Vagina (tissue), 2 donors: Measurements from ENCODE around the gene CDKN2AIPNL. TPM values are rescaled to one million over a fixed set of nuclear protein-coding genes. Genes with fewer than 3 reads are reported as not detected.

Source experiments
- DNase-seq, 2 donors: peaks; one replicate each; pipeline ENCODE4 v3.0.0-alpha.2; 2017; ENCODE audit errors: extremely low spot score in 2 of 2
- H3K27ac ChIP-seq: fragments of 200-600 bp; sonication (generic); one replicate; pipeline ENCODE4 v1.5.1; 2019
- H3K27me3 ChIP-seq: fragments of 200-600 bp; sonication (generic); one replicate; pipeline ENCODE4 v1.5.1; 2019
- H3K36me3 ChIP-seq, 2 donors: fragments of 200-600 bp; sonication (generic); one replicate each; pipeline ENCODE4 v1.5.1; 2017 to 2019
- H3K4me1 ChIP-seq: fragments of 200-600 bp; sonication (generic); one replicate; pipeline ENCODE4 v1.5.1; 2019
- H3K4me3 ChIP-seq, 2 donors: fragments of 200-600 bp; sonication (generic); 1 replicate in 1 of 2; 2 replicates in 1 of 2; pipeline ENCODE4 v1.5.1; 2016 to 2019
- H3K9me3 ChIP-seq: fragments of 200-600 bp; sonication (generic); one replicate; pipeline ENCODE4 v1.5.1; 2019
- CTCF ChIP-seq, 3 experiments: fragments of 450-650 bp in 2 of 3; fragments of 200-600 bp in 1 of 3; sonication (generic) in 1 of 3; IDR thresholded peaks; one replicate each; pipeline ENCODE4 v1.5.1; 2017 to 2019; ENCODE audit warnings: antibody characterized with exemption in 3 of 3, mild to moderate bottlenecking in 2 of 3, moderate library complexity in 2 of 3
- POLR2A ChIP-seq, 2 donors: fragments of 450-650 bp; IDR thresholded peaks; one replicate each; pipeline ENCODE4 v1.6.1; 2017; ENCODE audit warnings: antibody characterized with exemption in 2 of 2, mild to moderate bottlenecking in 2 of 2, moderate library complexity in 2 of 2
- POLR2AphosphoS5 ChIP-seq, 2 donors: sonication (generic); formaldehyde crosslinking; IDR thresholded peaks; one replicate each; pipeline ENCODE4 v1.9.0; 2017; ENCODE audit warnings: antibody characterized with exemption in 2 of 2, mild to moderate bottlenecking in 2 of 2, low read depth in 1 of 2; ENCODE audit not compliant: insufficient read depth in 1 of 2
- intact Hi-C: fragments of 100-400 bp; cut with DNase I; formaldehyde crosslinking; loops from one replicate; pipeline ENCODE4 v1.15.1; 2023
- total RNA-seq: library from RNA; depleted of rRNA; stranded (reverse); fragments of >200 nt; gene quantifications from one replicate; pipeline ENCODE4 v1.2.3, GENCODE V29; 2016

The CDKN2AIPNL gene
- total RNA-seq, 1 donor from 2014 or later, result 18.4 TPM

DNA sequence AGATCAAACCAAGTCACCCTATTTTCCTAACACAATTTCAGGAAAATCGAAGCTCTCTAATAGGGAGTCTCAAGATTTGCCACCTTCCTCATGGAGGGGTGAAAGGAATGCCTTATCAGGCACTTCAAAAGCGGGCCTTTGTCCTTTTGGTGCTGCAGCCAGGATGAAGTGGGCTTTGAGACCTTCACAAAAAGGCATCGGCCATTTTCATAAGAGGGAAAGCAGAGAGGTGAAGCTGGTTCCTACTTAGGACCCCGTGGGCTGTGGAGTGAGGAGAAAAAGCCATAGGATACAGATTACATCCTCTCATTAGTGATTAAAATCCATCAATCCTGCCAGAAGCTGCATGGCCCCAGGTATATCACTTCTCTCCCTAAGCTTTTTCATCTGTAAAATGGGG lies 859 bp downstream of the CDKN2AIPNL start:
- peak overlapping the region; percentile 79 to 87 for H3K4me3 ChIP-seq
- no peak overlapping the region for H3K27ac ChIP-seq
- intact Hi-C loops, result loop anchor here (2.0 to 5.0 kb wide), 2 partner anchors 116 to 166 kb away; no protein-coding TSS in a partner anchor

DNA sequence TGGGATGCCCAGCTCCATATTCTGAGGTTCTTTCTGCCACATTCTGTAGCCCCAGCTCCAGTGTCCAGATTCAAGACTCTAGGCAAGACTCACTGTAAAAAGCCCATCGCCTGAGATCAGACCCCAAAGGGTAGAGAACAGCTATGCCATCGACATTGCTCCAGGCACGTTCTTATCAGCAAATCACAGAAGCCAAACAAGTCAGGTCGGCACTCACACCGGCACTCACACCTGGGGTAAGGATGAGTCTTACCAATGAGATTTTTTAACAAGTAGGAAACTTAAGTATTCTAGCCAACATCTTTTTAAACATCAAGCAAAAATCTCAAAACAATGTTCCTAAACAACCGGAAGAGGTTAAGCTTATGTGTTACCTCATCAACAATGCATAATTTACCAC lies 2.4 kb downstream of the CDKN2AIPNL start:
- intact Hi-C loops, result no loop called here
- Histone ChIP-seq H3K27ac (no peak overlapping the region), H3K9me3 (no peaks in the 10 kb centered on the region), H3K36me3 (peaks cover 0 to 12% of the 10 kb centered on the region in 2 donors), H3K4me3 (no peak overlapping the region), H3K4me1 (peaks cover 35% of the 10 kb centered on the region), H3K27me3 (no peaks in the 10 kb centered on the region)
- DNase-seq, result no peak
- no peak for TF ChIP-seq POLR2A (IDR thresholded peaks at IDR 0.05)
- no peak for TF ChIP-seq POLR2AphosphoS5 (IDR thresholded peaks at IDR 0.05; ENCODE audit: insufficient read depth in 1 of 2, low read depth in 1 of 2)
- no peak for TF ChIP-seq CTCF (IDR thresholded peaks at IDR 0.05)

More for the DNA sequence above, 859 bp downstream of the CDKN2AIPNL start:
- TF ChIP-seq POLR2A (IDR thresholded peaks at IDR 0.05), result no peak
- no peak for TF ChIP-seq POLR2AphosphoS5 (IDR thresholded peaks at IDR 0.05; ENCODE audit: insufficient read depth in 1 of 2, low read depth in 1 of 2)
- no peak for TF ChIP-seq CTCF (IDR thresholded peaks at IDR 0.05)
- H3K27me3 ChIP-seq, result no peaks in the 10 kb centered on the region
- no peaks in the 10 kb centered on the region for H3K9me3 ChIP-seq
- H3K36me3 ChIP-seq, result peaks cover 0 to 7% of the 10 kb centered on the region in 2 donors
- peaks cover 35% of the 10 kb centered on the region for H3K4me1 ChIP-seq
- no peak for DNase-seq

DNA sequence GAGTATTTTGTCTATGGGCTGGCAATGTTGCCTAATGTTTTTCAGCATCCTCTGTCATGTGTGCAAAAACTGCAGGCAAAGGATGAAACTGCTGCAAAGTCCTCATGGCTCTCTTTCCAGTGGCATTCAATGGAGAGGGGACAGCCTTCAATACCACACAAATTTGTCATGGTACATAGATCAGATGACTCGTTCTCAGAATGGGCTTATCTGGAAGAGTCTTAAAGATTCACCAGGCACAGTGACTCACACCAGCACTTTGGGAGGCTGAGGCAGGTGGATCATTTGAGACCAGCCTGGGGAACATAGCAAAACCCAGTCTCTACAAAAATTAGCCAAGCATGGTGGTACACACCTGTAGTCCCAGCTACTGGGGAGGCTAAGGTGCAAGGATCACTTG lies 5.3 kb downstream of the CDKN2AIPNL start:
- no peaks in the 10 kb centered on the region for H3K27me3 ChIP-seq
- H3K9me3 ChIP-seq, result no peaks in the 10 kb centered on the region
- no peak overlapping the region for H3K4me3 ChIP-seq
- no peak overlapping the region for H3K27ac ChIP-seq
- DNase-seq, result no peak
- TF ChIP-seq POLR2A (IDR thresholded peaks at IDR 0.05) (no peak), POLR2AphosphoS5 (IDR thresholded peaks at IDR 0.05; ENCODE audit: insufficient read depth in 1 of 2, low read depth in 1 of 2) (no peak), CTCF (IDR thresholded peaks at IDR 0.05) (no peak)
- peaks cover 20% of the 10 kb centered on the region for H3K4me1 ChIP-seq
- H3K36me3 ChIP-seq, result peaks cover 0 to 23% of the 10 kb centered on the region in 2 donors
- intact Hi-C loops, result no loop called here

DNA sequence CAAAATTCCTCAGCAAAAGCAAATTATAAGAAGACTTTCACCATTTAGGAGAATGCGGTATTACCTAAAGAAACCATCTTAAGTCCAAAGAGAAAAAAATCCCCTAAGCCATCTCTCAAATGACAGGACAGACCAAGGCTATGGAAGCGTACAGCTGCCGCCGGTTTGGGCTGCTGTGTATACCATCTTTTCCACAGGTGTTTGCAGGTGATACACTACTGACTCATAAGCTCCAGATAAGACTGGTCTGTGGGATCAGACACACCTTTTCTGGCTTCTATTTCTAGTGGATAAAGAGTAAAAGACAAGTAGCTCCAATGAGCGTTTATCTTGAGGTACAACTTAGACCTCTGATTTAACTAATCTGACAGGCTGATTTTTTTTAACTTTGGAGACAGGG lies 7.7 kb downstream of the CDKN2AIPNL start:
- no peaks in the 10 kb centered on the region for H3K9me3 ChIP-seq
- intact Hi-C loops, result no loop called here
- peaks cover 0 to 23% of the 10 kb centered on the region in 2 donors for H3K36me3 ChIP-seq
- DNase-seq, result no peak
- no peak overlapping the region for H3K27ac ChIP-seq
- no peaks in the 10 kb centered on the region for H3K27me3 ChIP-seq
- no peak overlapping the region for H3K4me3 ChIP-seq
- TF ChIP-seq CTCF (IDR thresholded peaks at IDR 0.05) (no peak), POLR2A (IDR thresholded peaks at IDR 0.05) (no peak), POLR2AphosphoS5 (IDR thresholded peaks at IDR 0.05; ENCODE audit: insufficient read depth in 1 of 2, low read depth in 1 of 2) (no peak)
- H3K4me1 ChIP-seq, result no peaks in the 10 kb centered on the region

DNA sequence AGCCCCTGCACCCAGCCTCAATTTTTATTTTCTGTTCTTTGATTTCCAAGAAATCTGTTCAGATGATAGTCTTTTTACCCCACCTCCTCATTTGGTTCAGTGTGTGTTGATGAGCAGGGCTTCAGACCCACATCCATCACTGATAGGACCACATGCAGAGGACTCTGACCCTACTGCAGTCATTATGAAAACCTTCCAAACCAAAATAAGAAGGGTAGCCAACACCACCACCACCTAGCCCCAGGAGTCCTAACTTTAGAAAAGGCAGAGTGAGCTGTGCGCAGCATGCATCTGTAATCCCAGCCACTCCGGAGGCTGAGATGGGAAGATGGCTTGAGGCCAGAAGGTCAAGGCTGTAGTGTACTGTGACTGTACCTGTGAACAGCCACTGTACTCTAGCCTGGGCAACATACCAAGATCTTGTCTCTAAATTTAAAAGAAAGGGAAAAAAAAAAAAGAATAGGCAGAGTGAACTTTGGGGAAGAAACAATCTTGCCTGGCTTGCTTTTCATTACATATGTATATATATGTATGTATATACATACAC lies 13.0 kb downstream of the CDKN2AIPNL start:
- Histone ChIP-seq H3K9me3 (no peaks in the 10 kb centered on the region), H3K27me3 (no peaks in the 10 kb centered on the region), H3K4me1 (no peaks in the 10 kb centered on the region), H3K4me3 (no peak overlapping the region), H3K27ac (no peak overlapping the region), H3K36me3 (peaks cover 0 to 42% of the 10 kb centered on the region in 2 donors)
- intact Hi-C loops, result no loop called here
- TF ChIP-seq CTCF (IDR thresholded peaks at IDR 0.05) (no peak), POLR2A (IDR thresholded peaks at IDR 0.05) (no peak), POLR2AphosphoS5 (IDR thresholded peaks at IDR 0.05; ENCODE audit: insufficient read depth in 1 of 2, low read depth in 1 of 2) (no peak)
- DNase-seq, result no peak
